Mammary epithelial cell (primary cell): Measurements from ENCODE around the gene MYO10.
"Not testable (repeated sequence)": the region's sequence is repeated elsewhere in the genome, so short reads cannot be mapped to it uniquely, and the experiment has no call there.

Source experiments
- CTCF ChIP-seq, 2 donors: IDR thresholded peaks in 1 of 2; conservative IDR thresholded peaks in 1 of 2; 2 replicates each; pipeline ENCODE4 v1.5.1; 2011 to 2012; ENCODE audit warnings: inconsistent platforms in 2 of 2, low read length in 2 of 2, mild to moderate bottlenecking in 2 of 2, control low read depth in 1 of 2, low read depth in 1 of 2; ENCODE audit not compliant: insufficient read depth in 1 of 2; ENCODE audit errors: extremely low read depth in 1 of 2
- EZH2 ChIP-seq: IDR thresholded peaks from 2 replicates; pipeline ENCODE4 v1.6.1; 2012; ENCODE audit warnings: low read length, inconsistent platforms, borderline replicate concordance

GRCh38 chr5:16757577-16757976, 178.5 kb downstream of the MYO10 start:
- not testable (repeated sequence) for TF ChIP-seq CTCF (conservative IDR thresholded peaks at IDR 0.05 in 1 of 2, IDR thresholded peaks at IDR 0.05 in 1 of 2; ENCODE audit: extremely low read depth in 1 of 2, insufficient read depth in 1 of 2, low read depth in 1 of 2, low read length in 2 of 2); EZH2
